Parathyroid adenoma (tissue), 2 donors: ENCODE measurements around the gene DACH2.

Experiments used
- H2AFZ ChIP-seq: fragments of 300-600 bp; sonication (generic); one replicate; pipeline ENCODE4 v1.7.0; 2017; ENCODE audit warnings: antibody characterized with exemption, mild to moderate bottlenecking
- H3K27ac ChIP-seq: fragments of 300-600 bp; sonication (generic); one replicate; pipeline ENCODE4 v1.7.0; 2017
- H3K27me3 ChIP-seq: fragments of 300-600 bp; sonication (generic); one replicate; pipeline ENCODE4 v1.7.0; 2017; ENCODE audit warnings: low read length; ENCODE audit not compliant: control insufficient read depth, insufficient read depth
- H3K36me3 ChIP-seq: fragments of 300-600 bp; sonication (generic); one replicate; pipeline ENCODE4 v1.7.0; 2017; ENCODE audit warnings: low read length; ENCODE audit not compliant: control insufficient read depth, insufficient read depth
- H3K4me1 ChIP-seq: fragments of 300-600 bp; sonication (generic); one replicate; pipeline ENCODE4 v1.7.0; 2017; ENCODE audit warnings: control low read depth
- H3K4me2 ChIP-seq: fragments of 300-600 bp; sonication (generic); one replicate; pipeline ENCODE4 v1.7.0; 2017; ENCODE audit warnings: low read length
- H3K4me3 ChIP-seq: fragments of 300-600 bp; sonication (generic); one replicate; pipeline ENCODE4 v1.7.0; 2017; ENCODE audit warnings: low read depth, low read length
- H3K79me2 ChIP-seq: fragments of 300-600 bp; sonication (generic); one replicate; pipeline ENCODE4 v1.7.0; 2017; ENCODE audit warnings: control low read depth
- H3K9ac ChIP-seq: fragments of 300-600 bp; sonication (generic); one replicate; pipeline ENCODE4 v1.7.0; 2017; ENCODE audit warnings: mild to moderate bottlenecking
- H3K9me3 ChIP-seq: fragments of 300-600 bp; sonication (generic); one replicate; pipeline ENCODE4 v1.7.0; 2017; ENCODE audit warnings: low read length; ENCODE audit not compliant: control insufficient read depth
- CTCF ChIP-seq: fragments of 300-600 bp; sonication (generic); IDR thresholded peaks from one replicate; pipeline ENCODE4 v1.7.0; 2017; ENCODE audit warnings: antibody characterized with exemption, mild to moderate bottlenecking
- donor health status: primary hyperparathyroidism.

DACH2 gene

DNA sequence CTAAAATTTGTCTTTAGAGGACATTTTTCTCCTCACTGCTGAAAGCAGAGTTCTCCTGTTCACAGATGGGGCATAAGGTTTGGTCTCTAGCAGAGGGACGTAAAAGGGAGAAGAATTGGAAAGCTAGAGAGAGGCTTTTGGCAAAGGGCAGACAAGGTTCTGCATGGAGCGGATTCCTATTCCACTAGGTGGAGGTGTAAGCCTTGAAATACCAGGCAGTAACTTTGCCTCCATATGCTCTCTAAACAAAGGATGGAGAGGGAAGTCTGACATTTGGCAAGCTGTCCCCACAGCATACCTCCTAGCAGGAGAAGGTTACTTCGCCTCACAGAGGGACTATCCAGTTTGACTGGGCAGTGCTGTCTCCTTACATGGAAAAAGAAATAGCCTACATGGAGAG lies 174.7 kb downstream of the DACH2 start:
- Histone ChIP-seq H3K4me3 (no peak overlapping the region), H3K4me2 (no peak overlapping the region), H3K27me3 (no peaks in the 10 kb centered on the region), H3K27ac (no peak overlapping the region), H3K79me2 (no peaks in the 10 kb centered on the region), H3K9me3 (no peaks in the 10 kb centered on the region), H3K4me1 (no peaks in the 10 kb centered on the region), H3K36me3 (no peaks in the 10 kb centered on the region), H2AFZ (no peak overlapping the region), H3K9ac (no peak overlapping the region)
- TF ChIP-seq CTCF: no peak

DNA sequence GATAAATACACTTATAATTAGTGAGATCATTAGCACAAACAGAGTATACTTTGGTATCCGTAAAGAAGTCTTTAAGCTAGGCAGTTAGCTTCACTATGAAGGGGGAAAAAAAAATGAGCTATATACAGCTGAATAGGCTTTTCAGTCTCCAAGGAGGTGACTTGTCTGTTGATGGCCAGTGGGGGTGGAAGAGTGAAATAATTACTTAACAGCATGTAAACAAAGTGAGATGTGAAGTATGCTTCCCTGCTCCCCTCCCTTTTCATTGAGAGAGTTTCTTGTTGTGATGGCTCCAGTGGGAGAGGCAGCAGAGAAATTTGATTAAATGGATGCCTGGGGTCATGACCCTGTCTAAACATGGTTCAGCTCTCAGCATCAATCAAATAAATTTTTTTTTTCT lies 180.9 kb downstream of the DACH2 start:
- Histone ChIP-seq H3K9me3 (no peaks in the 10 kb centered on the region), H3K4me2 (no peak overlapping the region), H3K4me1 (no peaks in the 10 kb centered on the region), H3K36me3 (no peaks in the 10 kb centered on the region), H3K4me3 (no peak overlapping the region), H2AFZ (no peak overlapping the region), H3K9ac (no peak overlapping the region), H3K27ac (no peak overlapping the region), H3K27me3 (no peaks in the 10 kb centered on the region), H3K79me2 (no peaks in the 10 kb centered on the region)
- TF ChIP-seq CTCF: no peak

GRCh38 chrX:86348669-86349068 lies 200.4 kb downstream of the DACH2 start:
- H3K4me1 ChIP-seq: no peaks in the 10 kb centered on the region
- H3K27me3 ChIP-seq: no peaks in the 10 kb centered on the region
- H3K9me3 ChIP-seq: no peaks in the 10 kb centered on the region
- no peak overlapping the region for H3K4me3 ChIP-seq
- no peak overlapping the region for H3K27ac ChIP-seq
- H3K4me2 ChIP-seq: no peak overlapping the region
- H3K79me2 ChIP-seq: no peaks in the 10 kb centered on the region
- no peak overlapping the region for H2AFZ ChIP-seq
- no peaks in the 10 kb centered on the region for H3K36me3 ChIP-seq
- TF ChIP-seq CTCF: no peak
- no peak overlapping the region for H3K9ac ChIP-seq

- Histone ChIP-seq H2AFZ (no peak overlapping the region), H3K4me3 (no peak overlapping the region), H3K79me2 (no peaks in the 10 kb centered on the region), H3K9me3 (no peaks in the 10 kb centered on the region), H3K27ac (no peak overlapping the region), H3K27me3 (no peaks in the 10 kb centered on the region), H3K4me1 (no peaks in the 10 kb centered on the region), H3K36me3 (no peaks in the 10 kb centered on the region), H3K4me2 (no peak overlapping the region), H3K9ac (no peak overlapping the region)
- TF ChIP-seq CTCF: no peak
Measured at GRCh38 chrX:86349115-86349514, 200.9 kb downstream of the DACH2 start.

DNA sequence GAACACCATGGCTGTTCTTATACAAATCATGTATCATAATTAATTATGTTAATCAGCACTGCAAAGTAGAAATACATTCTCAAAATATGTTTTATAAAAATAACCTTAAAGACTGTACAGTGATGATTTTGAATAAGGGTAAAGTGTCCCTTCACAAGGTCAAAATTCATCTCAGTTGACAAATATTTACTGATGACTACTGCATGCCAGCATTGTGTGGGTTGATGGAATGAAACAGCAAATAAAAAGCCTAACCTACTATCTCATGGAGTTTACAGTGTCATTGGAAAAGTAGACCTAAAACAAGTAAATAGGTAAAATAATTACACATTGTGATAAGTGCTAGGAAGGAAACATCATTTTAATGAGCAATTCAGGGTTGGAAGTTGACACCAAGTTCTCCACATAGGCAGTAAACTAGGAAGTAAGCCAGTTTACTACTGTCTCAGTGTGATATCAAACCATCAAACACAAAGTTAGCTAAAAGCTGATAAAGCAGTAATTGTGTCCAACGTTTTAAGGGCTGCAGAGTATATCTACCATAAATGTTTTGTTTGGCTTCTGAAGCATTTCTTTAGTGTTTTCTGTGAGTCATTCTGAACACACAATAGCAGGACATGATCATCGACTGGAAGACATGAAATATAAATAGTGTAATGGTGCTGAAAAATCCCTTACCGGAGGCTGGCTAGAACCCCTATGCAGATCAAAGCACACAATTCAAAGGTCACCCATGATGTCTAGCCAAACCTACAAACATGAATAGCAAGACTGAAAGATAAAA lies 221.8 kb downstream of the DACH2 start:
- TF ChIP-seq CTCF: no peak
- Histone ChIP-seq H3K27me3 (no peaks in the 10 kb centered on the region), H3K4me3 (no peak overlapping the region), H3K79me2 (no peaks in the 10 kb centered on the region), H3K27ac (no peak overlapping the region), H3K36me3 (no peaks in the 10 kb centered on the region), H2AFZ (no peak overlapping the region), H3K9me3 (no peaks in the 10 kb centered on the region), H3K4me2 (no peak overlapping the region), H3K4me1 (no peaks in the 10 kb centered on the region), H3K9ac (no peak overlapping the region)
